Endothelial cell of umbilical vein (primary cell): ENCODE measurements around the gene MAN1A1. TPM values are rescaled to one million over a fixed set of nuclear protein-coding genes. Genes with fewer than 3 reads are reported as not detected.

ENCODE experiments used
- BruUV-seq: library from RNA; stranded (reverse); fragments of 400-500 nt; replicated peaks from 2 replicates; lab custom pipeline; 2021; lab: Mats Ljungman, UMichigan
- CTCF ChIA-PET: fragments of 300-600, 350-600 bp; sonication (Branson Sonifier 250); formaldehyde crosslinking; loops from one replicate; lab custom pipeline; 2021; ENCODE audit warnings: antibody characterized with exemption, inconsistent platforms; lab: Charles Lee
- POLR2A ChIA-PET: fragments of 300-600, 350-600 bp; sonication (Branson Sonifier 250); formaldehyde crosslinking; loops from one replicate; lab custom pipeline; 2021; ENCODE audit warnings: antibody characterized with exemption, inconsistent platforms; lab: Charles Lee
- DNase-seq: peaks from one replicate; pipeline ENCODE4 v3.0.0-alpha.2; 2011; ENCODE audit warnings: low read depth, low spot score
- FAIRE-seq: peaks from 2 replicates; lab custom pipeline; 2011; peaks lifted over from hg19 to GRCh38; lab: Jason Lieb, UNC
- H2AFZ ChIP-seq: 2 replicates; pipeline ENCODE4 v1.6.0; 2012; ENCODE audit warnings: low read depth, low read length, control low read depth, inconsistent platforms
- H3K27ac ChIP-seq: 2 replicates; pipeline ENCODE4 v1.5.1; 2011; ENCODE audit warnings: low read depth, mild to moderate bottlenecking, control low read depth, low read length, moderate library complexity; ENCODE audit not compliant: insufficient read depth
- H3K27me3 ChIP-seq, 2 experiments: 2 replicates each; pipeline versions ENCODE4 v1.6.0 to v1.6.1; 2011; ENCODE audit warnings: low read length in 2 of 2, mixed read lengths in 1 of 2; ENCODE audit not compliant: control insufficient read depth in 2 of 2, insufficient read depth in 2 of 2
- H3K36me3 ChIP-seq, 2 experiments: 2 replicates in 1 of 2; 3 replicates in 1 of 2; pipeline ENCODE4 v1.5.1; 2011; ENCODE audit warnings: low read length in 2 of 2, mild to moderate bottlenecking in 1 of 2, moderate library complexity in 1 of 2; ENCODE audit not compliant: control insufficient read depth in 2 of 2, insufficient read depth in 2 of 2; ENCODE audit errors: extremely low read depth in 1 of 2
- H3K4me1 ChIP-seq: 3 replicates; pipeline ENCODE4 v1.5.1; 2011; ENCODE audit warnings: mild to moderate bottlenecking, low read length; ENCODE audit not compliant: control insufficient read depth, insufficient read depth; ENCODE audit errors: extremely low read depth
- H3K4me2 ChIP-seq: 2 replicates; pipeline ENCODE4 v1.6.1; 2011; ENCODE audit warnings: low read length, control low read depth, mixed read lengths; ENCODE audit not compliant: insufficient read depth
- H3K4me3 ChIP-seq, 3 experiments: fragments of 200-600 bp in 1 of 3; sonication (generic), shearing (Covaris generic) in 1 of 3; replicated peaks in 1 of 3; 2 replicates each; pipeline ENCODE4 v1.5.1; 2011 to 2016; ENCODE audit warnings: control low read depth in 3 of 3, low read length in 3 of 3, mild to moderate bottlenecking in 2 of 3, inconsistent platforms in 1 of 3, low read depth in 1 of 3, moderate library complexity in 1 of 3; ENCODE audit not compliant: insufficient read depth in 1 of 3
- H3K79me2 ChIP-seq: 2 replicates; pipeline ENCODE4 v1.6.0; 2012; ENCODE audit warnings: low read length, inconsistent platforms; ENCODE audit not compliant: control insufficient read depth, insufficient read depth
- H3K9ac ChIP-seq: replicated peaks from 2 replicates; pipeline ENCODE3; 2011; ENCODE audit warnings: low read length, control low read depth; ENCODE audit not compliant: insufficient read depth; ENCODE audit errors: extremely low read depth
- H3K9me1 ChIP-seq: replicated peaks from 3 replicates; pipeline ENCODE4 v1.6.0; 2011; ENCODE audit warnings: mild to moderate bottlenecking, low read length; ENCODE audit not compliant: control insufficient read depth, insufficient read depth; ENCODE audit errors: extremely low read depth
- H3K9me3 ChIP-seq: replicated peaks from 2 replicates; pipeline ENCODE4 v1.5.1; 2012; ENCODE audit warnings: low read length, inconsistent platforms; ENCODE audit not compliant: control insufficient read depth, insufficient read depth
- H4K20me1 ChIP-seq: replicated peaks from 2 replicates; pipeline ENCODE3; 2011; ENCODE audit warnings: mild to moderate bottlenecking, low read length; ENCODE audit not compliant: control insufficient read depth, insufficient read depth; ENCODE audit errors: extremely low read depth
- CTCF ChIP-seq, 2 donors: IDR thresholded peaks; 1 replicate in 1 of 2; 2 replicates in 1 of 2; pipeline ENCODE4 v1.5.1; 2011; ENCODE audit warnings: low read length in 2 of 2, mild to moderate bottlenecking in 2 of 2, moderate library complexity in 2 of 2, control low read depth in 1 of 2, inconsistent platforms in 1 of 2, low read depth in 1 of 2; ENCODE audit not compliant: insufficient read depth in 1 of 2; ENCODE audit errors: extremely low read depth in 1 of 2
- EZH2 ChIP-seq: IDR thresholded peaks from 2 replicates; pipeline ENCODE4 v1.6.1; 2012; ENCODE audit warnings: borderline replicate concordance, low read depth, mild to moderate bottlenecking, moderate library complexity, low read length, inconsistent platforms; ENCODE audit not compliant: severe bottlenecking
- FOS ChIP-seq: IDR thresholded peaks from 2 replicates; pipeline ENCODE4 v1.6.1; 2011; ENCODE audit warnings: mild to moderate bottlenecking, low read length, moderate library complexity, borderline replicate concordance; ENCODE audit not compliant: insufficient read depth
- GATA2 ChIP-seq: IDR thresholded peaks from 2 replicates; pipeline ENCODE4 v1.7.0; 2011; ENCODE audit warnings: low read depth, mild to moderate bottlenecking, moderate library complexity, mixed read lengths, low read length; ENCODE audit not compliant: insufficient read length, insufficient read depth
- JUN ChIP-seq: IDR thresholded peaks from 2 replicates; pipeline ENCODE4 v1.6.1; 2011; ENCODE audit warnings: borderline replicate concordance, low read depth; ENCODE audit not compliant: insufficient read length, insufficient read depth
- MAX ChIP-seq: IDR thresholded peaks from 2 replicates; pipeline ENCODE4 v1.6.1; 2011; ENCODE audit not compliant: insufficient read depth, insufficient read length
- MYC ChIP-seq: IDR thresholded peaks from one replicate; pipeline ENCODE4 v1.6.1; 2011; ENCODE audit warnings: mild to moderate bottlenecking, low read depth, low read length
- POLR2A ChIP-seq: IDR thresholded peaks from 2 replicates; pipeline ENCODE4 v1.6.1; 2012; ENCODE audit warnings: low read depth, mild to moderate bottlenecking, control low read depth, low read length
- POLR2AphosphoS5 ChIP-seq: IDR thresholded peaks from 2 replicates; pipeline ENCODE4 v1.6.1; 2012; ENCODE audit warnings: low read depth, mild to moderate bottlenecking, control low read depth, low read length, moderate library complexity; ENCODE audit not compliant: insufficient read depth
- dilution Hi-C: fragments of 300-500 bp; cut with MboI; formaldehyde crosslinking; loops from one replicate; pipeline ENCODE4 v1.15.0; 2019; ENCODE audit warnings: low sequenced_read_pairs; ENCODE audit not compliant: extremely low pct_ligation_motif_present
- intact Hi-C: fragments of 100-400 bp; cut with micrococcal nuclease; formaldehyde crosslinking; loops from one replicate; pipeline ENCODE4 v1.10.0; 2022
- polyA plus RNA-seq, 4 experiments: library from polyadenylated mRNA; depleted of rRNA in 3 of 4; stranded (reverse) in 3 of 4; unstranded in 1 of 4; fragments of >200 nt; gene quantifications; 2 replicates each; pipeline versions ENCODE4 v1.2.1 to v1.2.3, GENCODE V29; 2011 to 2012; ENCODE audit warnings: missing spikeins in 1 of 4
- total RNA-seq: library from RNA; stranded (reverse); gene quantifications from 2 replicates; pipeline ENCODE4 v1.2.3, GENCODE V29; 2021

Gene MAN1A1
- total and polyA plus RNA-seq, 2 donors (not counting 3 experiments of a cell fraction or from before 2014, with no cell fraction given): 3.3 to 12.9 TPM

- Histone ChIP-seq H3K9me1 (no peaks in the 10 kb centered on the region), H3K79me2 (no peaks in the 10 kb centered on the region), H3K27ac (no peak overlapping the region), H3K27me3 (no peaks in the 10 kb centered on the region), H3K9ac (no peak overlapping the region), H3K4me2 (no peak overlapping the region), H3K36me3 (no peaks in the 10 kb centered on the region), H3K4me1 (no peaks in the 10 kb centered on the region), H2AFZ (no peak overlapping the region), H3K4me3 (no peak overlapping the region), H3K9me3 (no peaks in the 10 kb centered on the region), H4K20me1 (no peaks in the 10 kb centered on the region)
- CTCF ChIA-PET: no interaction called here
- FAIRE-seq: no peak
- BruUV-seq: no TSS peak
- TF ChIP-seq GATA2: no peak
- no peak for TF ChIP-seq JUN
- no peak for TF ChIP-seq POLR2A
- no peak for TF ChIP-seq CTCF (IDR thresholded peaks at IDR 0.05; ENCODE audit: extremely low read depth in 1 of 2, insufficient read depth in 1 of 2, low read depth in 1 of 2, low read length in 2 of 2)
- TF ChIP-seq MYC: no peak
- no peak for TF ChIP-seq EZH2
- intact Hi-C loops: no loop called here
- no peak for DNase-seq
- POLR2A ChIA-PET: no interaction called here
- dilution Hi-C loops: no loop called here
Measured at GRCh38 chr6:119384444-119384843, 34.9 kb upstream of the MAN1A1 start.

- TF ChIP-seq JUN: no peak
- no peak for TF ChIP-seq GATA2
- TF ChIP-seq POLR2A: no peak
- TF ChIP-seq CTCF (IDR thresholded peaks at IDR 0.05; ENCODE audit: extremely low read depth in 1 of 2, insufficient read depth in 1 of 2, low read depth in 1 of 2, low read length in 2 of 2): no peak
- TF ChIP-seq EZH2: no peak
- no peak for TF ChIP-seq POLR2AphosphoS5
- no peak for TF ChIP-seq MAX
- TF ChIP-seq FOS: no peak
- TF ChIP-seq MYC: no peak
- ChIA-PET POLR2A (no interaction called here), CTCF (no interaction called here)
- DNase-seq (no peak), FAIRE-seq (no peak)
- no peaks in the 10 kb centered on the region for H3K27me3 ChIP-seq
- no peak overlapping the region for H3K4me2 ChIP-seq
- intact Hi-C loops: no loop called here
- H3K9me1 ChIP-seq: no peaks in the 10 kb centered on the region
- no peaks in the 10 kb centered on the region for H3K9me3 ChIP-seq
- no peaks in the 10 kb centered on the region for H3K79me2 ChIP-seq
- dilution Hi-C loops: no loop called here
- no peaks in the 10 kb centered on the region for H4K20me1 ChIP-seq
- H3K4me1 ChIP-seq: no peaks in the 10 kb centered on the region
- no peaks in the 10 kb centered on the region for H3K36me3 ChIP-seq
- no TSS peak for BruUV-seq
- H3K9ac ChIP-seq: no peak overlapping the region
- H3K4me3 ChIP-seq: no peak overlapping the region
- no peak overlapping the region for H3K27ac ChIP-seq
- no peak overlapping the region for H2AFZ ChIP-seq
Measured at GRCh38 chr6:119379809-119380208, 30.2 kb upstream of the MAN1A1 start.
